ENCODE results near the gene LRRFIP1.

LRRFIP1 gene

DNA sequence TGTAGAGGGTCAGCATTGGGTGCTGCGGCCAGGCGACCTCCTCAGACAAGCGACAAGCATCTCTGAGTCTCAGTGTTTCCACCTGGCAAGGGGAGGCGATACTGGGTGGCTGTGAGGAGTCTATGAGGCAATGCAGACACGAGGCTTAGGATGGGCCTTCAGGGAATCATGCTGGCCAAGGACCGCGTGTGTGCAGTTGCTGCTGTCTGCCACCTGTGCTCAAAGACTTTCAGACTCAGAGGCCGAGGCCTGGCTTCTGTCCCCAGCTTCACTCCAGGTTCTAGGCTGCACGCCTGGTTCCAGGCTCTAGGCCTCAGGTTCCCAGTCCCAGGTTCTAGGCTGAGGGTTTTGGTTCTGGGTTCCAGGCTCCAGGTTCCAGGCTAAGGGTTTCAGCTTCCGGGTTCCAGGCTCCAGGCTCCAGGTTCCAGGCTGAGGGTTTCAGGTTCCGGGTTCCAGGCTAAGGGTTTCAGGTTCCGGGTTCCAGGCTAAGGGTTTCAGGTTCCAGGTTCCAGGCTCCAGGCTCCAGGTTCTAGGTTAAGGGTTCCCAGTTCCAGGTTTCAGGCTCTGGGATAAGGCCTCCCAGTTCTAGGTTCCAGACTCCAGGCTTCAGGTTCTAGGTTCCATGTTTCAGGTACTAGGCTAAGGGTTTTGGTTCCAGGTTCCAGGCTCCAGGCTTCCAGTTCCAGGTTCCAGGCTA is 14.8 kb downstream of the LRRFIP1 start:
- no peak for DNase-seq

DNA sequence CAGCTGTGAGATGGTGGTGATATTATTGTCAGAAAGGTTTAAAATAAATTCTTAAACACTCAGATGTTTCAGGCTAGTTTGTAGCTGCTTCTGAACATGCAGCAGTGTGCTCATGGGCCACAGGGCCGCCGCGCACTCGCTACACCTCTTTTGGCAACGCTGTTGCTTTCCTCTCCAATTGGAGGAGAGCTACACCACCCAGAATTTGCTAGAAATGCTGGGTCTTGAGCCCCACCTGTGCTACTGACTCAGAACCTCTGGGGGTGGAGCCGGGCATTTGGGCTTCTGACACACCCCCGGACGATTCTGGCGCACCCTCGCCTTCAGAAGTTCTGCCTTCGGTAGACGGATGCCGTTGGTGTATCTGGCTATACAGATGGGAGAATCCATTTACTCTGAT is 15.7 kb downstream of the LRRFIP1 start:
- no peak for DNase-seq

- DNase-seq: no peak
Measured at GRCh38 chr2:237643582-237644380, 16.4 kb downstream of the LRRFIP1 start.

- no peak for DNase-seq
Measured at GRCh38 chr2:237644381-237644703, 17.0 kb downstream of the LRRFIP1 start.

- no peak for DNase-seq
Measured at GRCh38 chr2:237645261-237645660, 17.9 kb downstream of the LRRFIP1 start.

DNA sequence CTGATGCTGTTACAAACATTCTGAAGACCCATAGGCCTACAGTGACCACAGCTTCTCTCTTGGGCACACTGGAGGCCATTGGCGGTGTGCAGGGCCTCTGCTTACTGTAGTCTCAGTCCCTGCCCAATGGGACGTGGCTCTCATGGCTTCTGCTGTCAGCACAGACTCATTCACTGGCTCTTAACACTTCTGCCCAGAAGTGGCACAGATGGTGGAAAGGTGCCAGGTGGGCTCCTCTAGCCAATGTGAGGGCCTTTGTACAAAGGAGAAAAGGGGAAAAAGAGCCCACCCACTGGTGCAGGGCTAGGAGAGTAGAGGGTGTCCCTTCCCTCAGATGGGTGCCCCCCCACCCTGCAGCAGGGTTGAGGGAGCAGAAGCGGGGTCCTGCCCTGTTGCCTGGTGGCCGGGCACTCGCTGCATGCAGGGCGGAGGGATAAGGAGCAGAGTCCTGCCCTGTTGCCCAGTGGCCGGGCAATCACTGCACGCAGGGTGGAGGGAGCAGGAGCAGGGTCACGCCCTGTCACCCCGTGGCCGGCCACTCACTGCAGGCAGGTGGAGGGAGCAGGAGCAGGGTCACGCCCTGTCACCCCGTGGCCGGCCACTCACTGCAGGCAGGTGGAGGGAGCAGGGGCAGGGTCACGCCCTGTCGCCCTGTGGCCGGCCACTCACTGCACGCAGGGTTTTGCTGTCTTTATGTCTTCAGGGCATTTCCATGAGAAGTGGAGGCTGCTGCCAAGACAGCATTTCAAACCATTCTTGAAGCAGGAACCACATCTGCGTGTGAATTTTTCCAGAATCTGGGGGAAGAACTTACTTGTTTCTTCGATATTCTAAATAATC is 20.0 kb downstream of the LRRFIP1 start:
- no peak for DNase-seq

DNA sequence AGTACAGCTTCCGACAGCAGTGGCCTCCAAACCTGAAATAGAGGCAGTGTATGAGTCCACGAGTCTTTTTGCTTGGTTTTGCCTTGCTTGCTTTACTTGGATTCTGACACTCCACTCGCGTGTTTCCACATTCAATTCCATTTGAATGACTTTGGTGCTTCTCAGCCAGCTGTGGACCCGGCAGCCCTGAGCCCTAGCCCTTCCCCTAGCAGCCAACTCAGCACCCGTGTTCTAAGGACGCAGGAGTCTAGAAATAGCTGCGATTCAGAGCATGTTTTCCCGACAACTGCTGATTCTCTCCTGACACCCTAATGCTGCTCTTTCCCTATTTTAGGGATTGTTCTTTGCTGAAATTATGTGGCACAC is 20.6 kb downstream of the LRRFIP1 start:
- DNase-seq: no peak

- DNase-seq: no peak
Measured at GRCh38 chr2:237649541-237650454, 22.4 kb downstream of the LRRFIP1 start.

DNA sequence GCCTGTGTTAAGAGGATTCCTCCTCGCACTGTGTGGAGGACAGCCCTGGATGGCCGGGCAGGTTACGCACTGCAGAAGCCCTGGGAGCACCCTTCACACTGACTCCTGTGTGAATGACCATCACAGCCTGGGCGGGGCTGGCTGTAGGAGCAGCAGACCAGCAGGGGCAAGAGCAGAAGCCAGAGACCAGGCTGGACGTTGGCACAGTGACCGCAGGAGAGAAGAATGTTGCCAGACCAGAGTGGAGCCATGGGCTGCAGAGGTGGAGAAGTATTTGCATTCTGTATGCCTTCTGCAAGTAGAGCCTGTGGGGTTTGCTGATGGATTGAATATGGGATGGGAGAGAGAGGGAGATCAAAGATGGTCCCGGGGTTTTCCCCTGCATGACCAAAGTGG is 23.1 kb downstream of the LRRFIP1 start:
- no peak for DNase-seq

GRCh38 chr2:237651761-237652160 is 24.4 kb downstream of the LRRFIP1 start:
- DNase-seq: no peak

DNA sequence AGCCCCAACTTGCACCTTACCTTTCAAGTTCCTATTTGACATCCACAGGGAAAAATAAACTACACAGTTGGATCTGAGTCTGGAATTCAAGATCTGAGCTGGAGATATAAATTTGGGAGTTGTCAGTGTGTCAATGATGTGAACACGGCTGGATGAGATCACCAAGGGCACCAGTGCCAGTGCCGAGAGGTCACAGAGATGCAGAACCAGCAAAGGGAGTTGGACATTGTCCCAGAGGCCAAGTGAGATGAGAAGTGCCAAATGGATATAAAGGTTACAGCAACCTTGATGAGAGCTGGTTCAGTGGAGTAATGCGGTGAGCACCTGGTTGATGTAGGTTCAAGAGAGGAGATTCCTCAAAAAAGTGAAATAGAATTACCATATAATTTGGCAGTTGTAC is 24.8 kb downstream of the LRRFIP1 start:
- DNase-seq: no peak

DNA sequence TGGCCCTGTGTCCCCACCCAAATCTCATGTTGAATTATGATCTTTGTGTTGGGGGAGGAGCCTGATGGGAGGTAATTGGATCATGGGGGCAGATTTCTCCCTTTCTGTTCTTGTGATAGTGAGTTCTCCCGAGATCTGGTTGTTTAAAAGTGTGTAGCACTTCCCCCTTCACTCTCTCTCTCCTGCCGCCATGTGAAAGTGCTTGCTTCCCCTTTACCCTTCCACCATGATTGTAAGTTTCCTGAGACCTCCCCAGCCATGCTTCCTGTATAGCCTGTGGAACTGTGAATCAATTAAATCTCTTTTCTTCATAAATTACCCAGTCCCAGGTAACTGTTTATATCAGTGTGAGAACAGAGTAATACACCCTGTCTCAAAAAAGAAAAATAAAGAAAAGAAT is 25.5 kb downstream of the LRRFIP1 start:
- DNase-seq: no peak

GRCh38 chr2:237653776-237654558 is 26.6 kb downstream of the LRRFIP1 start:
- DNase-seq: no peak

- DNase-seq: no peak
Measured at GRCh38 chr2:237657063-237657462, 29.7 kb downstream of the LRRFIP1 start.

DNA sequence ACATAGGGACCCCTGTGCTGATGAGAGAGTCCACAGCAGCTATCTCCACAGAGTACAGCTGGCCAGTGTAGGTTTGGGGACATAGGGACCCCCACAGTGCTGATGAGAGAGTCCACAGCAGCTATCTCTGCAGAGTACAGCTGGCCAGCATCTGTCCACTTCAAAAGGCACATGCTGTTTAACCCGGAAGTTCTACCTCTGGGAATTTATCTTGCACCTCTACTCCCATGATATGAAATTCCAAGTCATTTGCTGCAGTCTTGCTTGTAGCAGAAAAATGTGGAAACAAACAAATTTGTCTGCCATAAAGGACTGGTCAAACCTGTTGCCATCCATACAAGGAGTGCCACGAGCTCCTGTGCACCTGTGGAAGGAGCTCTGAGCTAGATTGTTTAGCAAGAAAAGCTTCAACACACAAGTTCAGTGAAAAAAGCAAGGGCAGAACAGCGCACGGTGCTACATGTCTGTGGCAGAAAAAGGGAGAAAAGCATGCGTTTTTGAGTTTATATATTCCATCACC is 33.1 kb downstream of the LRRFIP1 start:
- DNase-seq: no peak

DNA sequence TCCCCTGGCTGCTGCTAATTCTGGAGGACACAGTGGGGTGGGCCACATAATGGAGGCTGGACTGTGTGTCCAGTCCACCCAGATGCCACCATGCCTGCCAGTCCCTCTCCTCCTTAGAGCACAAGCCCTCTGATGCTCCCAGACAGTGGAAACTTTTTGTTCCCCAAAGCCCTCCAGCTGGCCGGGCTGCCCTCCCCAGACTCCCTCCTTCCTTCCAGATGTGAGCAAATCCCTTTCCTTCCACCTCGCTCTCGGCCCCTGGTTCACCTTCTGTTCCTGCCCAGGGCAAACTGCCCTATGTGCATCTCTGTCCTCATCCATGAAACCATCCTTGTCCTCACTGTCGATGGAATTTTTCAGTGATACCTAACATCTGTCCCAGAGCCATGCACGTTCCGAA is 33.9 kb downstream of the LRRFIP1 start:
- DNase-seq: no peak

DNA sequence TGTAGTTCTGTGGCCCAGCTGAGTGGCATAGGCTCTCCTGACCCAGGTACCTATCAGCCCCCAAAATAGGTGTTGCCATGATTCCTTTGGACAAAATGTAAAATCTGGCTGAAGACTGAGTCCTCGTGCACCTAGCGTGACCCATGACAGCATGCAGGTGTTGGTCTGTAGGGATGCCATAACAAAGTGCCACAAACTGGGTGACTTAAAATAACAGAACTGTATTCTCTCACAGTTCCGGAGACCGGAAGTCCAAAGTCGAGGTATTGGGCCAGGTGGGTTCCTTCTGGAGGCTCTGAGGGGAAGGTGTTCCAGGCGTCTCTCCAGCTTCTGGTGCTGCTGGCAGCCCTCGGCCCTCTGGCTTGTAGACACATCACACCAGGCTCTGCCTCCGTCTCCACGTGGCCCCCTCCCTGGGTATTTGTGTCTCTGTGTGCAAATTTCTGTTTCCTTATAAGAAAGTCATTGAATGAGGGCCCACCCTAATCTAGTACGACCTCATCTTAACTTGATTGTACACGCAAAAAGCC is 34.5 kb downstream of the LRRFIP1 start:
- DNase-seq: no peak

DNA sequence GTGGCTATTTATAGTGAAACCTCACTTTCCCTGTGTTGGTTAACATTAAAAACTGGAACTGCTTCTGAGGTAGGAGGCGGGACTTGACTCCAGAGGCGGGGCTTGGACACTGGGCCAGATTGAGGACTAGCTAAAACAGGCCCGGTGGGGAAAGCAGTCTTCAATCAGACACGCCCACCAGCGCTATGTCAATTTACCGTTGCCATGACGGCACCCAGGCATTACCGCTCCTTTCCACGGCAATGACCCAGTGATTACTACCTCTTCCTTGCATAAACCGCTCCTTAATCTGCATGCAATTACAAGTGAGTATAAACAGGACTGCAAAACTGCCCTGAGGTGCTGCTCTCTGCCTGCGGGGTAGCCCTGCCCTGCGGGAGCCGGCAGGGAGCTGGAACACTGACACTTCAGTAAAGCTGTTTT is 35.3 kb downstream of the LRRFIP1 start:
- peak; percentile 95 for DNase-seq

DNA sequence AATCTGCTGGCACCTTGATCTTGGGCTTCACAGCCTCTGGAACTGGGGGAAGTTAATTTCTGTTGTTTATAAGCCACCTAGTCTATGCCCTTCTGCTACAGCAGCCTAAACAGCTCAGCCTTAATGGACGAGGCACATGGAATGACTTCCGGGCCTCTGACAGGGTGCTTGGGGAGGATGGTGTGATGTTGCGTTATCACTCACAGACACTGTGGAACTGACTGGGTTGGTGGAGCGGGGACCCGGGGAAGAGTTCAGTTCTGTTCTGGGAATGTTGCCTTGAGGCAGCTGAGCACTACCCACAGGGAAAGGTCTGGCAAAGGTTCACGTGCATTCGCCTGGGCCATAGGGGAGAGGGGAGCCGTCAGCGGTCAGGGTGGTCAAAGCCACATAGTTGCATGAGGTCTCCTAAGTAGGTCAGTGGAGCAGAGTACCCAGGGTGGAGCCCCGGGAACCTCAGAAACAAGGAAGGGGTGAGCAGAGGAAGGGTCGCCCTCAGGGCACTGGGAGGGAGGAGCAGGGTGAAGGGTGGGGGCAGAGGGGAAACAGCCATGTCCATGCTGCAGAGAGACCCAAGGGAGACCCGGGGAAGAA is 36.2 kb downstream of the LRRFIP1 start:
- DNase-seq: no peak

DNA sequence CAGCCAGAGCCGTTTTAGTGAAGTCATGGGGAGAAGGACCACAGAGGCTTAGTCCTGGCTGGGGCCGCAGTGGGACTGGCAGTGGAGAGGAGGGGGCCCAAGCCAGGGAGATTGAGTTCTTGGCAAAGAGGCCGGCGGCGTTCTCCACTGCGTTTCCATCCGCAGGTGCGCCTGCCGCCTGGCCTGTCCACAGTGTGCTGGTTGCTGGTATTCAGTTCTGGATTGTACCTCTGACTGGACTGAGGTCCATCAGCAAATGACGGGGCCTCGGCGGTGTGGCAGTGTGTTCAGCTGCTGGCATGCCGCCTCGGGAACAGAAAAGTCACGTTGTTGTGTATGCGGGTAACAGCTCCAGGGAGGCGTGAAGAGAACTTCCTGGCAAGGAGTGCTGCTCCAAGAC is 36.8 kb downstream of the LRRFIP1 start:
- DNase-seq: no peak

DNA sequence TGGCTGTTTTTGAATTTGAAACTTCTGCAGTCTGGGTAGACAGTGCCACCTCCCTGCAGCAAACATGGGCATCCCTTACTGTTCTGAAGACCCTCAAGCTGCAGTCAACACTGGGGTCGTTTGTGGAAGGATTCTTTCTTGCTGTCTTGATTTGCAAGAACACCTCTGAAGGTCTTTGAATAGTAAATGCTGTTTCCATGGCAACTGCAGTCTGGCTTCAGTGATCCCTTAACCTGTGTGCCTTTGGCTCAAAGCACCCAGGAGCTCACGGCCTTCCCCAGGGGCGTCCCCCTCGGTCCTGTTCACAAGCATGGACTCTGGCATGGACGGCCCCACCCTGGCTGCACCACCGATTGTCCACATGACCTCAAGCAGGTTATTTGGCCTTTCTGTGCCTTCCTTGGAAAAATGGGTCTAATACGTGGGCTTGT is 38.3 kb downstream of the LRRFIP1 start:
- DNase-seq: no peak

Measured in OCI-M1 (cell line).